ENCODE results near the gene SYNDIG1.

- TF ChIP-seq CTCF (IDR thresholded peaks at IDR 0.05; ENCODE audit: insufficient read depth, low read depth, low read length) (no peak), EZH2 (IDR thresholded peaks at IDR 0.05; ENCODE audit: insufficient read depth, low read length) (no peak)
Observed at GRCh38 chr20:24654425-24654824, 185.0 kb downstream of the SYNDIG1 start.

Measured in astrocyte (in vitro differentiated cells and primary cell).